PC-9 (cell line): ENCODE data around the gene NRG2. TPM values are rescaled to one million over a fixed set of nuclear protein-coding genes. Genes with fewer than 3 reads are reported as not detected.

Experiments
- BruUV-seq: library from RNA; stranded (reverse); fragments of 400-500 nt; replicated peaks from 2 replicates; lab custom pipeline; 2021; lab: Mats Ljungman, UMichigan
- CTCF ChIA-PET: fragments of 300-600 bp; sonication (Branson Sonifier 250); formaldehyde crosslinking; loops from one replicate; lab custom pipeline; 2022; ENCODE audit warnings: antibody characterized with exemption; lab: Charles Lee
- POLR2A ChIA-PET: fragments of 300-600 bp; sonication (Branson Sonifier 250); formaldehyde crosslinking; loops from one replicate; lab custom pipeline; 2022; ENCODE audit warnings: antibody characterized with exemption; ENCODE audit not compliant: unreplicated experiment; lab: Charles Lee
- DNase-seq, 2 experiments: peaks; one replicate each; pipeline versions ENCODE4 v3.0.0 to v3.0.0-alpha.2; 2015 to 2022; ENCODE audit warnings: mixed read lengths in 1 of 2
- H2AFZ ChIP-seq: fragments of 200-600 bp; sonication (generic); 2 replicates; pipeline ENCODE4 v1.8.1; 2017; ENCODE audit warnings: antibody characterized with exemption
- H3F3A ChIP-seq: fragments of 200-600 bp; sonication (generic); 2 replicates; pipeline ENCODE4 v1.8.1; 2017; ENCODE audit warnings: antibody characterized with exemption, mild to moderate bottlenecking, low read depth; ENCODE audit not compliant: insufficient read depth
- H3K27ac ChIP-seq: fragments of 200-600 bp; sonication (generic); 2 replicates; pipeline ENCODE4 v1.6.1; 2016; ENCODE audit warnings: mixed run types
- H3K27me3 ChIP-seq: fragments of 200-600 bp; sonication (generic); 2 replicates; pipeline ENCODE4 v1.6.1; 2016; ENCODE audit warnings: low read depth, mixed run types; ENCODE audit not compliant: insufficient read depth
- H3K36me3 ChIP-seq: fragments of 200-600 bp; sonication (generic); 2 replicates; pipeline ENCODE4 v1.6.1; 2016; ENCODE audit warnings: low read depth, mixed run types
- H3K4me1 ChIP-seq: fragments of 200-600 bp; sonication (generic); replicated peaks from 2 replicates; pipeline ENCODE4 v1.6.1; 2016; ENCODE audit warnings: mixed run types; ENCODE audit not compliant: insufficient read depth
- H3K4me2 ChIP-seq: fragments of 200-600 bp; sonication (generic); 2 replicates; pipeline ENCODE4 v1.6.1; 2017; ENCODE audit warnings: mixed run types
- H3K4me3 ChIP-seq: fragments of 200-600 bp; sonication (generic); 2 replicates; pipeline ENCODE4 v1.6.1; 2016; ENCODE audit warnings: mixed run types
- H3K79me2 ChIP-seq: fragments of 200-600 bp; sonication (generic); 2 replicates; pipeline ENCODE4 v1.6.1; 2017; ENCODE audit warnings: low read depth, mixed run types
- H3K9me2 ChIP-seq: fragments of 200-600 bp; sonication (generic); 2 replicates; pipeline ENCODE4 v1.8.1; 2017; ENCODE audit warnings: mild to moderate bottlenecking; ENCODE audit not compliant: insufficient read depth
- H3K9me3 ChIP-seq: fragments of 200-600 bp; sonication (generic); 2 replicates; pipeline ENCODE4 v1.8.1; 2016; ENCODE audit warnings: low read depth; ENCODE audit not compliant: insufficient read depth
- H4K20me1 ChIP-seq: fragments of 200-600 bp; sonication (generic); 2 replicates; pipeline ENCODE4 v1.8.1; 2017; ENCODE audit not compliant: insufficient read depth
- EZH2 ChIP-seq: fragments of 200-600 bp; sonication (generic); IDR thresholded peaks from 2 replicates; pipeline ENCODE4 v1.8.0; 2017; ENCODE audit warnings: antibody characterized with exemption, low read depth
- intact Hi-C: fragments of 100-400 bp; cut with micrococcal nuclease; formaldehyde crosslinking; loops from one replicate; pipeline ENCODE4 v1.10.0; 2022; ENCODE audit not compliant: unreplicated experiment
- total RNA-seq: library from RNA; stranded (reverse); gene quantifications from 2 replicates; pipeline ENCODE4 v1.2.3, GENCODE V29; 2021
- TF ChIP-seq, protein P1 (sequence below): fragments of 200-600 bp; sonication (generic); conservative IDR thresholded peaks from 2 replicates; pipeline ENCODE4 v1.6.1; 2017; ENCODE audit warnings: mixed run types, antibody characterized with exemption, mild to moderate bottlenecking, moderate library complexity

NRG2 gene
- total RNA-seq, 1 experiment from 2014 or later: not detected

DNA sequence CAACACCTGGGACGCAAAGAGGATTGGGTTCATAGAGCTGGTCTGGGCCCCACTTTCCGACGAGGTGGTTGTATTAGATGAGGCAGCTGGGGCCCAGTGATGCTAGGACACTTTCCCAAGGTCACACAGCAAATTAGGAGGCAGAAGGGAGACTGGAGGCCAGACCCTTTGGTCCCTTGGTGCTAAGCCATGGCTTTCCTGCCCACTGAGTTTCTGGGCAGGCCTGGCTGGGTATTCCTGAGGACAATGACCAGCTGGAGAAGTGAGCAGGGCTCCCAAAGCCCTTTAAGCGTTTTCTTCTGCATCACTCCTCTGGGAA, 181.3 kb downstream of the NRG2 start:
- CTCF ChIA-PET: no interaction called here
- Histone ChIP-seq H3K36me3 (no peaks in the 10 kb centered on the region), H3K79me2 (no peaks in the 10 kb centered on the region), H3K9me3 (no peaks in the 10 kb centered on the region), H3K27ac (no peak overlapping the region), H3K27me3 (peaks cover 8% of the 10 kb centered on the region; the same call in 1 of the 2 replicates), H2AFZ (no peak overlapping the region), H3K9me2 (no peaks in the 10 kb centered on the region), H3F3A (no peaks in the 10 kb centered on the region), H3K4me2 (no peak overlapping the region), H3K4me1 (peaks cover 6% of the 10 kb centered on the region), H4K20me1 (no peaks in the 10 kb centered on the region), H3K4me3 (no peak overlapping the region)
- BruUV-seq: no TSS peak
- POLR2A ChIA-PET: no interaction called here
- no peak for DNase-seq
- intact Hi-C loops: loop anchor here (10.0 kb wide), 1 partner anchor 103 kb away; no protein-coding TSS in a partner anchor
- TF ChIP-seq, protein P1, sequence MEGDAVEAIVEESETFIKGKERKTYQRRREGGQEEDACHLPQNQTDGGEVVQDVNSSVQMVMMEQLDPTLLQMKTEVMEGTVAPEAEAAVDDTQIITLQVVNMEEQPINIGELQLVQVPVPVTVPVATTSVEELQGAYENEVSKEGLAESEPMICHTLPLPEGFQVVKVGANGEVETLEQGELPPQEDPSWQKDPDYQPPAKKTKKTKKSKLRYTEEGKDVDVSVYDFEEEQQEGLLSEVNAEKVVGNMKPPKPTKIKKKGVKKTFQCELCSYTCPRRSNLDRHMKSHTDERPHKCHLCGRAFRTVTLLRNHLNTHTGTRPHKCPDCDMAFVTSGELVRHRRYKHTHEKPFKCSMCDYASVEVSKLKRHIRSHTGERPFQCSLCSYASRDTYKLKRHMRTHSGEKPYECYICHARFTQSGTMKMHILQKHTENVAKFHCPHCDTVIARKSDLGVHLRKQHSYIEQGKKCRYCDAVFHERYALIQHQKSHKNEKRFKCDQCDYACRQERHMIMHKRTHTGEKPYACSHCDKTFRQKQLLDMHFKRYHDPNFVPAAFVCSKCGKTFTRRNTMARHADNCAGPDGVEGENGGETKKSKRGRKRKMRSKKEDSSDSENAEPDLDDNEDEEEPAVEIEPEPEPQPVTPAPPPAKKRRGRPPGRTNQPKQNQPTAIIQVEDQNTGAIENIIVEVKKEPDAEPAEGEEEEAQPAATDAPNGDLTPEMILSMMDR: no peak
- no peak for TF ChIP-seq EZH2

DNA sequence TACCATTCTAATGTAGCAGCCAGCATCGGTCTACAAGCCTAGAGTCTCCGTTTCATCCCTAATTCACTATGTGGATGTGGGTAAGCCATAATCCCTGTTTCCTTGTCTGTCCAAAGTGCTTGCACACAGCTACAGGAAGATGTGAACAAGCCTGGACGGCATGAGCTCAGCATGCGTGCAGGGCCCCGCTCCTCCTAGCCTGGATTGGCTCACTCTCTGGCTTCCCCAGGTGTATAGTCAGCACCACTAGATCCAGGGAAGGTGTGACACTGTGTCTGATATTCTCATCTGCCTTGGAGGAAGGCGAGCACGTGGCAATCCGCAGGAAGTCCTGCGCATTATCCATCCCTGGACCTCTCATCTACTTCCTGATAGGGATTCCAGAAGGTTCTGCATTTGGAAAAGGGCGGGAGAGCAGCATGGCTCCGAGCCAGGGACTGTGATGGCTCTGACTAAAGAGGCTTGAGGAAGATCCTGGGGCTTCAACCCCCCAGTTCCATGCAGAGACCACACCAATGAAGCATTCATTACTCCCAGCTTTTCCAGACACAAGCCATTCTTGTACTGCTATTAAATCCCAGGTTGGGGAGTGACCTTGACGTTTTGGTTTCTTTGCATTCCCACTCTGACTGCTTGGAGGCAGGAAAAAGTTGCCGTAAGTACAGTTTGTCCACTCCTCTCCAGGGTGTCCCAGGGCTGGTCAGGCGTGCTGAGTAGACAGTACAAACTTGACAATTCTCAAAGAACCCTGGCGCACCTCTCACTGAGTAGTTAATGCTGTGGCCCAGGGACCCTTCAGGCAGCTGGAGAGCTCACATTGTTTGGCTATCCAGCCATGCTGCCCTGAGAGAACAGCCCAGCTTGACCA, 181.8 kb downstream of the NRG2 start:
- TF ChIP-seq, protein P1: no peak
- TF ChIP-seq EZH2: no peak
- no TSS peak for BruUV-seq
- H3K27me3 ChIP-seq: peaks cover 13% of the 10 kb centered on the region; the same call in 1 of the 2 replicates
- H3K4me1 ChIP-seq: peaks cover 6% of the 10 kb centered on the region
- no peaks in the 10 kb centered on the region for H3K9me2 ChIP-seq
- H3K4me2 ChIP-seq: no peak overlapping the region
- no peaks in the 10 kb centered on the region for H4K20me1 ChIP-seq
- CTCF ChIA-PET: no interaction called here
- no peak overlapping the region for H3K27ac ChIP-seq
- intact Hi-C loops: loop anchor here (10.0 kb wide), 1 partner anchor 104 kb away; no protein-coding TSS in a partner anchor
- no peak overlapping the region for H2AFZ ChIP-seq
- H3K36me3 ChIP-seq: no peaks in the 10 kb centered on the region
- no peaks in the 10 kb centered on the region for H3K79me2 ChIP-seq
- POLR2A ChIA-PET: no interaction called here
- no peak overlapping the region for H3K4me3 ChIP-seq
- H3K9me3 ChIP-seq: no peaks in the 10 kb centered on the region
- H3F3A ChIP-seq: no peaks in the 10 kb centered on the region
- DNase-seq: no peak

DNA sequence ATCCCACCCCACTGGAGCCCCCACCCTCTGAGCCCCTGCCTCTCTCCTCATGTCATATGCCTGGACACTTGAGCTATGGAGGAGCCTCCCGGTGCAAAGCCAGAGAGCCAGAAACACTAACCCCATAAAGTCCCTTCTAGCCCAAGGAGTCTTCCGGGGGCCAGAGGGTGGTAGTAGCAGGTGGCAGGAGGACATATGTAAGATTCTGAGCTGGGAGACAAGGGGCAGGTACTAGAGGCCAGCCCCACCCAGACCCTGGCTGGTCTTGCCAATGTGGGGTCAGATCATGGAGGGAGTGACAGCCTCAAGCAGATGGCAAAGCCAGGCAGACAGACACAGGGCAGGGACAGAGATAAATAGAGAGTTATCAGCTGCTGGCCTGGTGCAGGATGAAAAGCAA, 184.1 kb downstream of the NRG2 start:
- Histone ChIP-seq H3K27me3 (peaks cover 20% of the 10 kb centered on the region; the same call in 1 of the 2 replicates), H2AFZ (no peak overlapping the region), H3K9me3 (no peaks in the 10 kb centered on the region), H3K36me3 (no peaks in the 10 kb centered on the region), H3K4me2 (no peak overlapping the region), H3K4me3 (no peak overlapping the region), H3F3A (no peaks in the 10 kb centered on the region), H3K4me1 (no peaks in the 10 kb centered on the region), H3K27ac (no peak overlapping the region), H3K9me2 (no peaks in the 10 kb centered on the region), H3K79me2 (no peaks in the 10 kb centered on the region), H4K20me1 (no peaks in the 10 kb centered on the region)
- intact Hi-C loops: no loop called here
- TF ChIP-seq EZH2: no peak
- TF ChIP-seq, protein P1: no peak
- DNase-seq: no peak
- no TSS peak for BruUV-seq
- POLR2A ChIA-PET: no interaction called here
- CTCF ChIA-PET: no interaction called here
